NOMO-1 (cell line): Measurements from ENCODE around the gene ASTN2.

Experiments
- DNase-seq, 2 experiments: peaks; one replicate each; lab custom pipeline; 2025; ENCODE audit not compliant: unreplicated experiment in 2 of 2; lab: John Stamatoyannopoulos, UW

ASTN2 gene

DNA sequence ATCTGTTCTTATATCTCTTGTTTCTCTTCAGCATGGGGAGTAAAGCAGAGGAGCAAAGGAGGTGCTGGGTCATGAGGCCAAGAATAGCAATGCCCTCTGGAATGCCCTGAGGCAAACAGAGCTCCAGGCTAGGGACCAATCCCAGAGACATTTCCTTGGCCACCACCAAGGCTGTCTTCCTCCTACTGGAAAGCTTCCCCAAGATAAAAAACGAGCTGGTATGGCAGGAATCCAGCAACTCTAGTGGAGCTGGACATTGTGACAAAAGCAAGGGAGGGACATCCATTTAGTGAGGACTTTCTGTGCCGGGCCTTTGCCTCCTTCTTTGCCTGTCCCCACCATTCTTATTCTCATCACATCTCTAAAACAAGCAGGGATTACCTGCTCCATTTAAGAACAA is 161.6 kb downstream of the ASTN2 start:
- DNase-seq, result no peak

GRCh38 chr9:117250610-117251215 is 164.1 kb downstream of the ASTN2 start:
- no peak for DNase-seq

DNA sequence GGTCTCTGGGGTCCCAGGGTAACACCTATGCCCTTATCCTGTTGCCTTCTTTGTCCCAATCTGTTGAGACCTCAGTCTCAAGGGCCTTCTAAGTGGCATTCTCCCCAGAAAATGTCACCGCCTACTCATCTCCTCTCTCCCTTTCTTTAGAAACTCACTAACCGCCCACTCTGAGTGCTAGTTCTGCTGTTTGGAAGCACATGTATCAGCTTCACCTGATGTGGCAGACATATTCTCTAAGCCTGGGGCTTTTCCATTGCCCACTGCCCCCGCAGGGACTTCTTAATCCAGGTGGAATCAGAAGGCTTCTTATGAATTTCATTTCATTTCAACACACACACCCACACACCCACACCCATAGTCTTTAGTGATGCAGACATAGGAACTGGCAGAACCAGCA is 165.1 kb downstream of the ASTN2 start:
- no peak for DNase-seq

GRCh38 chr9:117247266-117247665 is 167.6 kb downstream of the ASTN2 start:
- DNase-seq, result no peak

DNA sequence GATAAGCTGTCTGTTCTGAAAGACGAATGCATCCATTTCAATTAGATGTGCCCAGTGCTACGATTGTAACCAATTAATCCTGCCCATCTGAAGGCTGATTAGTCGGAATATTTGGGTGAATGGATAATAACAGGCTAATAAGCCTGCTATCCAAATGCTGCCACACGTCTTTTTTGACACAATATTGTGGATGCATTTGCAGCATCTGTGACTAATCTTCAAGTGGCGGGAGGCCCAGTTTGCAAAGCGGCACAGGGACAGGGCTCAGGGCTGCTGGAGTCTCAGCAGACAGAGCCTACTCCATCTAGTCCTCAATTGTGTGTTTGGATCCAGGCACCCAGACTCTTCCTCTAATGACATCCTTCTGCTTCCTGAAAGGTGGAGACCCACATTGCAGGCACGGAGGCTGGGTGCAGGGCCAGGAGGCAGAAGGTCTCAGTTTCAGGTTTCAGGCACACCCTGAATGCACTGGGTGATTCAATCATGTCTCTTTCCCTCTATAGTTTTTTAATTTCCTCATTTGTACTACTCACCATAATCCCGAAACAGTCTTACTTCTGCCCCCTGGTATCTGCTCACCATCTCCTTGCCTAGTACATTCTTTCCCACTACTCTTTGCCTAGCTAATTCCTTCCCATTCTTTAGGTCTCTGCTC is 169.6 kb downstream of the ASTN2 start:
- no peak for DNase-seq

GRCh38 chr9:117242082-117242481 is 172.8 kb downstream of the ASTN2 start:
- no peak for DNase-seq

- no peak for DNase-seq
Measured at GRCh38 chr9:117239428-117239827, 175.4 kb downstream of the ASTN2 start.

DNA sequence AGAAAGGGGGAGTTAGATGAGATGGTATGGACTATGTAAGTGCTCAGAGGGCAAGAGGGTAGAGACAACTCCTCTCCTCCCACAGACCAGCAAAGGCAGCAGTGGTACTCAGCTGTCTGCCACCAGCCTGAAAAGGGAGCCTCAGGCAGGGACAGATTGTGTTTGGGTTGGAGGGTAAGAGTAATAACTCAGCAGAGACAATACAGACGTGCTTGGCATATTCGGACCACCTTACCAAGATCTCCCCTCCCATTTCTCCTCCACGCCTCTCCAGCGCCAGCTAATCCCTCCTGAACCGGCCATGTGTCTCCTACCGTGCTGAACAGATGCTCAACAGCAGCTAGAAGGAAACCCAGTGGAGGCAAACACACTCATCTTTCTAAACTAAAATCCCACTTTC is 180.8 kb downstream of the ASTN2 start:
- DNase-seq, result no peak

- DNase-seq, result no peak
Measured at GRCh38 chr9:117233016-117233415, 181.8 kb downstream of the ASTN2 start.

DNA sequence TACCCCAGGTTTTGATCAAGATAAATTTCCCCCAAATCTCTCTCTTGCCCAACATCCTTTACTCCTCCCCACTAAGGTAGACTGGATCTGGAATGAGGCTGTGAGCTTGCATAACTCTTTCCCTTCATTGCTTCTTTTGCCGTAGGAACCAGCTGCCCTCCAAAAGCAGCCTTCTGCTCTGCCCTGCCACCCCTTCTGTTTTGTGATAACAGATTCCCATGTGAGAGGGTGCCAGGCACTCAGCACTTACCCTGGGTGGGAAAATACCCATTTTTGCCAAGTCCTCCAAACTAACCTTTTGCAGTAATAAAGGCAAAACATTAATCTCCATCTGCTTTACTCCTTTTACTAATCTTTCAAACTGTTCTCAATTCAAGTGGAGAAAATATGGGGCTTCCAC is 182.6 kb downstream of the ASTN2 start:
- no peak for DNase-seq

- no peak for DNase-seq
Measured at GRCh38 chr9:117231012-117231411, 183.8 kb downstream of the ASTN2 start.

DNA sequence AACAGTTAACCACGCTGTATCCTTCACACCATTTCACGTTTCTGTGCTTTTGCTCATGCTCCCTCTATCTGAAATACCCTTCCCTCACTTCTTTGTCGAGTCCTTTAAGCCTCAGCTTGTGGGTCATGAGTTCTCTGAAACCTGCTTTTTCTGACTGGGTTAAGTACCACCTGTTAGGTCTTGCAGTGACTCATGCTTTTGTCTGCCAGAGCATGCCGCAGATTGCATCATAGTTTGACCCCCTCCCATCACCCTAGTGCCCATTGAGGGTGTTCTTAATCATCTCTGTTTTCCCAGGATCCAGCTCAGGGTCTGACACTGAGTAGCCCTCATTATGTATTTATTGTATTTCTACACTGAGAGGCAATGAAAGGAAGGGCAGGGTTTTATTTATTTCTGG is 190.2 kb downstream of the ASTN2 start:
- no peak for DNase-seq

GRCh38 chr9:117218951-117219350 is 195.9 kb downstream of the ASTN2 start:
- DNase-seq, result no peak

GRCh38 chr9:117214416-117214815 is 200.4 kb downstream of the ASTN2 start:
- DNase-seq, result no peak

DNA sequence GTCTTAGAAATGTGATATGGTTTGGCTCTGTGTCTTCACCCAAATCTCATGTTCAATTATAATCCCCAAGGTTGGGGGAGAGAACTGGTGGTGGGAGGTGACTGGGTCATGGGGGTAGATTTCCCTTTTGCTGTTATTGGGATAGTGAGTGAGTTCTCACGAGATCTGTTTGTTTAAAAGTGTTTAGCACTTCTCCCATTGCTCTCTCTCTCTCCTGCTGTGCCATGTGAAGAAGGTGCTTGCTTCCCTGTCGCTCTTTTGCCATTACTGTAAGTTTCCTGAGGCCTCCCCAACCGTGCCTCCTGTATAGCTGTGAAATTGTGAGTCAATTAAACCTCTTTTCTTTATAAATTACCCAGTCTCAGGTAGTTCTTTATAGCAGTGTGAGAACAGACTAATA is 203.6 kb downstream of the ASTN2 start:
- no peak for DNase-seq

DNA sequence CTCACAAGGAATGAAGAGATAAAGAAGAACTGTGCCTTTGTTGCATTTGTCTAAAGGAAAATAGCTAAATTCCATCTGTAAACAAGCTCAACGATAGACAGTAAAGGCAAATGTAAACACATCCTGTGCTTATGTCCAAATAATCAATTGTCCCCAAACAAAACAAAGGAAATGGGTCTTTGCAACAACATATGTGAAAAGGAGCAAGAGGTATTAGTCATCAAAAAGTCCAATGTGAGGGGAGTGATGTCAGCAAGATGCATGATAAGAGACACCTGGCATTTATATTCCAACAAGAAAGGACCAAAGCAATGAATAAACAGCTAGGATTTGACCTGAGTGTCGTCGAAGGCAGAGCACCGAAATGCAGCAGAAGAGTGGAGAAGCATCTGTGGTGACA is 209.1 kb downstream of the ASTN2 start:
- DNase-seq, result no peak

GRCh38 chr9:117204971-117205370 is 209.9 kb downstream of the ASTN2 start:
- DNase-seq, result no peak

GRCh38 chr9:117191504-117192261 is 223.2 kb downstream of the ASTN2 start:
- no peak for DNase-seq

DNA sequence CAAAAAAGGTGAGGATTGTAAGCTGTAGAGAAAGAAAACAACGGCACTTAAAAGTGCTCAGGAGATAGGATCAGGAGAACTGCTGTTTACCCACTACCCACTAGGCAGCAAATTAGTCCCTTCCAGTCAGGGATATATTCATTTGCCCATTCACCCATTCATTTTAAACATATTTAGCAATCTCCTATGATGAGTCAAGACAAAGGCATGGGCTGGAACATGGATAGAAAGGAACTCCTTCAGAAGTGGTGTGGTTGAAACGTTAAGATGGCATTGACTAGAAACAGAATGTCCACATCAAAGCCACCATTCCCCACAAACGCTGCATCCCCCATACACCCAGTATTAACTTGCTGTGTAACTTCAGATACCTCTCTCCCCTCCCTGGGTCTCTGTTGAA is 225.7 kb downstream of the ASTN2 start:
- no peak for DNase-seq

DNA sequence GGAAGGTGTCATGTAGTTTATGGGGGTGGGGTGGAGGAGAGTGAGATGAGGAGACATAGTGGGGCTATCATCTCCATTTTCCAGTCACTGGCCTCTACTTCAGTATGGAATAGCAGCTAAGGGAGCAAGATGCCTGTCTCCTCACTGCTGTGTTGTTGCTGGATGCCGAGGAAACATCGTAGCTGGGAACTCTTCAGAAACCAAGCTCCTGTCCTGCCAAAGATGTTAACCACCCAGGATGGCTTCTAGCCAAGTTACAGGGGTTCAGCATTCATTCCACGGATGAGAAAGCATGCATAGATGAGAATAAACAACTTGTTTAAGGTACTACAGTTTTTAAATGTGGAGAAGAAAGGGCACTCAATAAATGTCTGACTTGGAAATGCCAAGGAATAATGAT is 226.5 kb downstream of the ASTN2 start:
- DNase-seq, result no peak

DNA sequence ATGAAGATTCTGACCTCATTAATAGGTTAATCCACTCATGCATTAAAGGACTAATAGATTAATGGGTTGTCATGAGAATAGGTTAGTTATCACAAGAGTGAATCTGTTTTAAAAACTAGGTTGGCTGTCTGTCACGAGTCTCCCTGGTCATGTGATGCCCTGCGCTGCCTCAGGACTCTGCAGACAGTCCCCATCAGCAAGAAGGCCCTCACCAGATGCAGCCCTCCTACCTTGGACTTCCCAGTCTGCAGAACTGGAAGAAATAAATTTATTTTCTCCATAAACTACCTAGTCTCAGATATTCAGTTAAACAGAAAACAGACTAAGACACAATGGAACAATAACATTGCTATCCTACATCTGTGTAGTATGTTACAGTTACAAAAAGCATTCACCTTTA is 227.4 kb downstream of the ASTN2 start:
- DNase-seq, result no peak

DNA sequence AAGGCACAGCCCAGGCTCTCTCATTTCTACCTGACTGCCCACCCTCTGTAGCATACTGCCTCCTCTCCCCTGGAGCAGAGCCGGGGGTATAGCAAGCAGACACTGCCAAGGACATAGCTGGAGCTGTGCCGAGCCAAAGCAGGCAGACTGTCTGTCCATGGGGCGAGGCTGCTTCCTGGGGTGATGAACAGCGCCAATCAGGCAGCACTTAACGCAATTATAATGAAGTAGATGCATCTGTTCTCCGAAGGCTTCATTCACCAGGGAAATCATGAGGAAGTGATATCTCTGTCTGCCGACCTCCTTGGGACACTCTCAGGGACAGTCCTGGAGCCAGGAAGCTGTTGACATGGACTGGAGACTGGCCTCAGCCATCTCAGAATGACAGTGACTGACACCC is 230.7 kb downstream of the ASTN2 start:
- no peak for DNase-seq
